Neuronal stem cell (in vitro differentiated cells): ENCODE data around the gene PTPRD.

Experiments used
- DNase-seq: peaks from one replicate; pipeline ENCODE4 v3.0.0-alpha.2; 2013; ENCODE audit warnings: low spot score
- H2AFZ ChIP-seq: one replicate; pipeline ENCODE4 v1.6.1; 2013; ENCODE audit warnings: mild to moderate bottlenecking, low read length, inconsistent platforms
- H2AK5ac ChIP-seq: 2 replicates; pipeline ENCODE4 v1.6.1; 2013; ENCODE audit warnings: low read depth, mild to moderate bottlenecking, inconsistent platforms, low read length, moderate library complexity, mixed read lengths
- H2BK120ac ChIP-seq: 2 replicates; pipeline ENCODE4 v1.6.1; 2013; ENCODE audit warnings: low read depth, mild to moderate bottlenecking, inconsistent platforms, low read length, moderate library complexity, mixed read lengths
- H2BK12ac ChIP-seq: one replicate; pipeline ENCODE4 v1.6.1; 2013; ENCODE audit warnings: low read length, inconsistent platforms
- H2BK15ac ChIP-seq: 2 replicates; pipeline ENCODE4 v1.6.1; 2013; ENCODE audit warnings: mild to moderate bottlenecking, low read length, inconsistent platforms, mixed read lengths
- H2BK5ac ChIP-seq: one replicate; pipeline ENCODE4 v1.6.1; 2013; ENCODE audit warnings: inconsistent platforms, mild to moderate bottlenecking, low read length, moderate library complexity
- H3K14ac ChIP-seq: one replicate; pipeline ENCODE4 v1.6.1; 2013; ENCODE audit warnings: low read length, inconsistent platforms
- H3K18ac ChIP-seq: 2 replicates; pipeline ENCODE4 v1.6.1; 2013; ENCODE audit warnings: low read length, inconsistent platforms
- H3K23ac ChIP-seq: 2 replicates; pipeline ENCODE4 v1.6.1; 2013; ENCODE audit warnings: low read depth, mild to moderate bottlenecking, mixed read lengths, low read length, inconsistent platforms; ENCODE audit not compliant: poor library complexity
- H3K27ac ChIP-seq: replicated peaks from 3 replicates; pipeline ENCODE4 v1.5.1; 2013; ENCODE audit warnings: low read length, inconsistent platforms
- H3K27me3 ChIP-seq, 3 experiments: 2 replicates each; pipeline ENCODE4 v1.6.1; 2013; ENCODE audit warnings: low read length in 3 of 3, mild to moderate bottlenecking in 2 of 3, inconsistent platforms in 1 of 3, low read depth in 1 of 3, mixed read lengths in 1 of 3, moderate library complexity in 1 of 3; ENCODE audit not compliant: control insufficient read depth in 3 of 3, insufficient read depth in 3 of 3
- H3K36me3 ChIP-seq, 2 donors: replicated peaks in 1 of 2; 2 replicates each; pipeline ENCODE4 v1.6.1; 2013; ENCODE audit warnings: low read length in 2 of 2; ENCODE audit not compliant: control insufficient read depth in 2 of 2, insufficient read depth in 2 of 2
- H3K4ac ChIP-seq: 2 replicates; pipeline ENCODE4 v1.6.1; 2013; ENCODE audit warnings: inconsistent platforms, mild to moderate bottlenecking, low read length, moderate library complexity
- H3K4me1 ChIP-seq, 2 donors: 1 replicate in 1 of 2; 2 replicates in 1 of 2; pipeline ENCODE4 v1.6.1; 2013; ENCODE audit warnings: low read length in 2 of 2, low read depth in 1 of 2; ENCODE audit not compliant: control insufficient read depth in 2 of 2, insufficient read depth in 1 of 2
- H3K4me2 ChIP-seq: one replicate; pipeline ENCODE4 v1.6.1; 2013; ENCODE audit warnings: mild to moderate bottlenecking, low read length, inconsistent platforms; ENCODE audit not compliant: insufficient read depth, poor library complexity, severe bottlenecking
- H3K4me3 ChIP-seq, 2 donors: 2 replicates each; pipeline ENCODE4 v1.5.1; 2013; ENCODE audit warnings: low read length in 2 of 2, mild to moderate bottlenecking in 2 of 2, inconsistent platforms in 1 of 2, moderate library complexity in 1 of 2
- H3K79me1 ChIP-seq: one replicate; pipeline ENCODE4 v1.6.1; 2013; ENCODE audit warnings: low read depth, mild to moderate bottlenecking, inconsistent platforms, low read length, moderate library complexity
- H3K9ac ChIP-seq: one replicate; pipeline ENCODE4 v1.6.1; 2013; ENCODE audit warnings: mild to moderate bottlenecking, low read depth, low read length, inconsistent platforms; ENCODE audit not compliant: poor library complexity
- H3K9me3 ChIP-seq, 2 donors: replicated peaks in 1 of 2; 2 replicates each; pipeline versions ENCODE3 to v1.6.1; 2013; ENCODE audit warnings: low read length in 2 of 2, mild to moderate bottlenecking in 2 of 2, inconsistent platforms in 1 of 2, low read depth in 1 of 2, mixed read lengths in 1 of 2, moderate library complexity in 1 of 2; ENCODE audit not compliant: control insufficient read depth in 2 of 2, insufficient read depth in 1 of 2
- H4K8ac ChIP-seq: one replicate; pipeline ENCODE4 v1.6.1; 2013; ENCODE audit warnings: low read depth, mild to moderate bottlenecking, inconsistent platforms, low read length, moderate library complexity
- H4K91ac ChIP-seq: one replicate; pipeline ENCODE4 v1.6.1; 2013; ENCODE audit warnings: low read length, low read depth, mild to moderate bottlenecking, inconsistent platforms; ENCODE audit not compliant: poor library complexity
- WGBS, 2 donors: extraction: QIAGEN DNeasy Blood & Tissue Kit; methylation state at CpG; one replicate each; pipeline ENCODE4 v1.1.7; 2013; ENCODE audit warnings: missing lambda C conversion rate in 2 of 2, mixed read lengths in 1 of 2; ENCODE audit not compliant: insufficient read length in 2 of 2, insufficient replicate concordance in 1 of 2; ENCODE audit errors: extremely low coverage in 2 of 2; 5-methylcytosine and 5-hydroxymethylcytosine counted together

The PTPRD gene

GRCh38 chr9:8946461-8946860 lies 1666.3 kb downstream of the PTPRD start:
- Histone ChIP-seq H4K91ac (no peak overlapping the region), H2BK5ac (no peak overlapping the region), H3K36me3 (no peaks in the 10 kb centered on the region), H3K4ac (no peak overlapping the region), H3K9me3 (no peaks in the 10 kb centered on the region), H3K4me2 (no peak overlapping the region), H2BK12ac (no peak overlapping the region), H3K23ac (no peak overlapping the region), H3K14ac (no peak overlapping the region), H3K9ac (no peak overlapping the region), H3K27me3 (no peaks in the 10 kb centered on the region), H4K8ac (no peak overlapping the region), H3K18ac (no peak overlapping the region), H2AFZ (peak overlapping the region; percentile 9), H2BK15ac (no peak overlapping the region), H3K27ac (no peak overlapping the region), H3K79me1 (no peaks in the 10 kb centered on the region), H3K4me1 (no peaks in the 10 kb centered on the region), H2AK5ac (no peak overlapping the region), H3K4me3 (no peak overlapping the region), H2BK120ac (no peak overlapping the region)
- no CpG with 5 or more reads among the region's 1 CpG for WGBS, 2 donors
- peak; percentile 4 for DNase-seq

DNA sequence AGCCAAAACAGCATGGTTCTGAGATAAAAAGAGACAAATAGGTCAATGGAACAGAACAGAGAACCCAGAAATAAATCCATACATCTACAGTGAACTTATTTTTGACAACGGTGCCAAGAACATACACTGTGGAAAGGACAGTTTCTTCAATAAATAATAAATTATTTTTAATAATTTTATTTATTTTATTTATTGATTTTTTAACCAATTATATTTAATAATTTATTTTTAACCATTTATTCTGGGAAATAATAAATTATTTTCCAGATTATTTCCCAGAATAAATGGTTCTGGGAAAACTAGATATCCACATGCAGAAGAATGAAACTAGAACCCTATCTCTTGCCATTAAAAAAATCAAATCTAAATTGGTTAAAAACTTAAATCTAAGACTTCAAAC lies 1669.4 kb downstream of the PTPRD start:
- no peaks in the 10 kb centered on the region for H3K27me3 ChIP-seq
- H4K8ac ChIP-seq = no peak overlapping the region
- H2BK120ac ChIP-seq = no peak overlapping the region
- no peak overlapping the region for H3K23ac ChIP-seq
- no peak for DNase-seq
- WGBS, 2 donors = no CpG with 5 or more reads among the region's 1 CpG
- H4K91ac ChIP-seq = no peak overlapping the region
- no peaks in the 10 kb centered on the region for H3K4me1 ChIP-seq
- no peak overlapping the region for H2AFZ ChIP-seq
- no peak overlapping the region for H2BK12ac ChIP-seq
- H3K9ac ChIP-seq = no peak overlapping the region
- no peak overlapping the region for H2AK5ac ChIP-seq
- no peak overlapping the region for H2BK15ac ChIP-seq
- no peaks in the 10 kb centered on the region for H3K9me3 ChIP-seq
- no peak overlapping the region for H3K18ac ChIP-seq
- H3K14ac ChIP-seq = no peak overlapping the region
- no peak overlapping the region for H3K4me3 ChIP-seq
- H3K27ac ChIP-seq = no peak overlapping the region
- H3K4me2 ChIP-seq = no peak overlapping the region
- no peaks in the 10 kb centered on the region for H3K79me1 ChIP-seq
- H3K4ac ChIP-seq = no peak overlapping the region
- H3K36me3 ChIP-seq = no peaks in the 10 kb centered on the region
- no peak overlapping the region for H2BK5ac ChIP-seq

- Histone ChIP-seq H3K4me2 (no peak overlapping the region), H3K79me1 (no peaks in the 10 kb centered on the region), H3K4ac (no peak overlapping the region), H4K8ac (no peak overlapping the region), H3K23ac (no peak overlapping the region), H2BK12ac (no peak overlapping the region), H2AFZ (no peak overlapping the region), H3K27me3 (no peaks in the 10 kb centered on the region), H4K91ac (no peak overlapping the region), H3K36me3 (no peaks in the 10 kb centered on the region), H3K18ac (no peak overlapping the region), H3K4me3 (no peak overlapping the region), H3K14ac (no peak overlapping the region), H3K4me1 (no peaks in the 10 kb centered on the region), H3K27ac (no peak overlapping the region), H2AK5ac (no peak overlapping the region), H3K9ac (no peak overlapping the region), H2BK5ac (no peak overlapping the region), H2BK120ac (no peak overlapping the region), H3K9me3 (no peaks in the 10 kb centered on the region), H2BK15ac (no peak overlapping the region)
- DNase-seq = no peak
These were observed 1672.2 kb downstream of the PTPRD start for GRCh38 chr9:8940650-8941049.

GRCh38 chr9:8926461-8926860 lies 1686.3 kb downstream of the PTPRD start:
- no peak overlapping the region for H4K8ac ChIP-seq
- no CpG with 5 or more reads among the region's 1 CpG for WGBS, 2 donors
- no peak overlapping the region for H2BK120ac ChIP-seq
- H2BK15ac ChIP-seq = no peak overlapping the region
- no peak overlapping the region for H2AFZ ChIP-seq
- no peak overlapping the region for H3K14ac ChIP-seq
- no peak overlapping the region for H3K18ac ChIP-seq
- no peak overlapping the region for H4K91ac ChIP-seq
- no peak overlapping the region for H2BK12ac ChIP-seq
- no peak overlapping the region for H2AK5ac ChIP-seq
- H3K36me3 ChIP-seq = no peaks in the 10 kb centered on the region
- H3K4ac ChIP-seq = no peak overlapping the region
- no peak overlapping the region for H3K27ac ChIP-seq
- no peak overlapping the region for H3K23ac ChIP-seq
- no peaks in the 10 kb centered on the region for H3K79me1 ChIP-seq
- no peak overlapping the region for H3K4me3 ChIP-seq
- H3K9me3 ChIP-seq = no peaks in the 10 kb centered on the region
- H3K9ac ChIP-seq = no peak overlapping the region
- no peak overlapping the region for H2BK5ac ChIP-seq
- no peaks in the 10 kb centered on the region for H3K27me3 ChIP-seq
- H3K4me2 ChIP-seq = no peak overlapping the region
- DNase-seq = no peak
- no peaks in the 10 kb centered on the region for H3K4me1 ChIP-seq
